LNCAP (cell line): ENCODE data around the gene PACSIN3.

Source experiments
- CTCF ChIP-seq: fragments of 450-650 bp; IDR thresholded peaks from 2 replicates; pipeline ENCODE4 v1.5.1; 2017; ENCODE audit warnings: mild to moderate bottlenecking

The PACSIN3 gene

GRCh38 chr11:47148903-47149531 is 37.2 kb downstream of the PACSIN3 start:
- TF ChIP-seq CTCF = no peak

GRCh38 chr11:47148270-47148669 is 38.0 kb downstream of the PACSIN3 start:
- TF ChIP-seq CTCF = no peak

GRCh38 chr11:47147681-47148080 is 38.6 kb downstream of the PACSIN3 start:
- no peak for TF ChIP-seq CTCF

- TF ChIP-seq CTCF = no peak
These were observed 39.0 kb downstream of the PACSIN3 start for GRCh38 chr11:47147250-47147649.

GRCh38 chr11:47144541-47144940 is 41.7 kb downstream of the PACSIN3 start:
- TF ChIP-seq CTCF = no peak

- TF ChIP-seq CTCF = no peak
These were observed 42.9 kb downstream of the PACSIN3 start for GRCh38 chr11:47143322-47143721.

GRCh38 chr11:47139878-47140277 is 46.4 kb downstream of the PACSIN3 start:
- no peak for TF ChIP-seq CTCF

- no peak for TF ChIP-seq CTCF
These were observed 48.8 kb downstream of the PACSIN3 start for GRCh38 chr11:47137476-47137875.
